Endometrial microvascular endothelial cells (primary cell): ENCODE results near the gene LIN7A. TPM values are rescaled to one million over a fixed set of nuclear protein-coding genes. Genes with fewer than 3 reads are reported as not detected.
"Not testable (repeated sequence)": the region's sequence is repeated elsewhere in the genome, so short reads cannot be mapped to it uniquely, and the experiment has no call there.

Source experiments
- in situ Hi-C: cut with HindIII; loops from 2 replicates; pipeline ENCODE4 v1.10.0; 2017; ENCODE audit warnings: low sequenced_read_pairs, low pct_unique_long_range_greater_than_20kb; ENCODE audit errors: inconsistent ontology term
- total RNA-seq: library from RNA; depleted of rRNA; stranded (reverse); fragments of >200 nt; gene quantifications from one replicate; pipeline ENCODE4 v1.2.3, GENCODE V29; 2015; ENCODE audit errors: inconsistent ontology term

Gene LIN7A
- total RNA-seq, 1 donor from 2014 or later, result 0.46 TPM

GRCh38 chr12:80925983-80926382 lies 11.8 kb downstream of the LIN7A start:
- in situ Hi-C loops, result no loop called here

GRCh38 chr12:80925237-80925636 lies 12.5 kb downstream of the LIN7A start:
- in situ Hi-C loops, result no loop called here

DNA sequence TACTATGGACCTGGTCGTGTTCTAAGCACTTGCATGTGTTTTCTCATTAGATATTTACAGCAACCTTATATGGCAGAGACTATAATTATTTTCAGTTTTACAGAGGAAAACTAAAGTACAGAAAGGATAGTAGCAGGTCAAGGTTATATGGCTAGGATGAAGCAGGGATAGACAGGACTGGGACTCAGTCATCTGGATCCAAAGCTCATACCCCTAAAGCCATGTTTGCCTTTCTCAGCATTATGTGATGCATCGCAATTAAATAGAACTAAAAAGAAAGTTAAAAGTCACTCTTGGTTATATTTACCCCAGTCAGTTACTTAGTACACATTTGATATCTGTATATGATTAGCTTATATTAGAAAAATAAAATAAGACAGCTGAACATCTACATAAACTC lies 13.3 kb downstream of the LIN7A start:
- in situ Hi-C loops, result loop anchor here (25.0 kb wide), 1 partner anchor 113 kb away; no protein-coding TSS in a partner anchor

GRCh38 chr12:80920006-80920405 lies 17.7 kb downstream of the LIN7A start:
- in situ Hi-C loops, result loop anchor here (25.0 kb wide), 1 partner anchor 117 kb away; no protein-coding TSS in a partner anchor

GRCh38 chr12:80917651-80918050 lies 20.1 kb downstream of the LIN7A start:
- in situ Hi-C loops, result loop anchor here (25.0 kb wide), 1 partner anchor 120 kb away; no protein-coding TSS in a partner anchor

DNA sequence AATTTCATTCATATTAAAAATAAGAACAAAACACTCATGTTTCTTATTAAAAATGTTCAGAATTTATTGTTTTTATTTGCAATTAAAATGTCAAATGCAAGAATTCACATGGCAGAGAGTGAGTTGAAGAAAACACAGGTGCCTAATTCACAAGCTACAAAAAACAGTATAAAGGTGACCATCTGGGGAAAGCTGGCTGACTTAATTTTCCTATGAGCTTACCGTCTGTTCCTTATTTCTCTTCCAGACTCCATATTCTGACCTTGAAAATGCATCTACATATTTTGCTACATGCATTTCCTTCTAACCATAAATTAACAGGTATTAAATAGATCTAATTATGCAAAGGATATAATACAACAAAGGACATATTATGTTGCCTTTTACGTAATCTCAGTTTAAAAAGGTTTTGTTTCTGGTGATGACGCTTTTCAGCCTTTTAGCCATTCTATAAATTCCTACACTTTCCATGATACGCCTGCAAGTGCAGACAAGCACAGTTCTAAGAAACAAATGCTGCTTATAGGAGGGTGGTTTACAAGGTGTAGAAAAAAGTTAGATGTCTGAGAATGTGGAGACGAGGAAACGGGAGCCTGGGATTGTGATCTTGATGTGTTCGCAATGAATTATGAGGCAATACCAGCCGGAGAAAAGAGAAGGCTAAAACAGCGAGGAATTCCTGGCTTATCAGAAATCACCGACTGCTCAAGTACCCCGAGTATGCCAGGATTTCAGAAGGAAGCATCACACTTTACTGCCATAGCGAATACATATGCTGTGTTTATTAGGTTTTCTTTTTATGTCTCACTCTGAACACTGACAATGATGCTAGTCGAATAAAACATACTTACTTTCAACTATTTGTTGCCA lies 24.6 kb downstream of the LIN7A start:
- in situ Hi-C loops, result loop anchor here (25.0 kb wide), 1 partner anchor 124 kb away; no protein-coding TSS in a partner anchor

- in situ Hi-C loops, result loop anchor here (25.0 kb wide), 1 partner anchor 128 kb away; no protein-coding TSS in a partner anchor
These were observed 28.4 kb downstream of the LIN7A start for GRCh38 chr12:80909370-80909769.

DNA sequence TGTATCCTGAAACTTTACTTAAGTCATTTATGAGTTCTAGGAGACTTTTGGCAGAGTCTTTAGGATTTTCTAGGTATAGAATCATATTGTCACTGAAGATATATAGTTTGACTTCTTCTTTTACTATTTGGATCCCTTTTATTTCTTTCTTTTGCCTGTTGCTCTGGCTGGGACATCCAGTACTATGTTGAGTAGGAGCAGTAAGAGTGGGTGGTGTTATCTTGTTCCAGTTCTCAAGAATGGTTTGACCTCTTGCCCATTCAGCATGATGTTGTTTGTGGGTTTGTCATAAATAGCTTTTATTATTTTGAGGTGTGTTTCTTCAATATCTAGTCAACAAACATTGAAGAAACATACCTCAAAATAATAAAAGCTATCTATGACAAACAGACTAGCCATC lies 35.0 kb downstream of the LIN7A start:
- in situ Hi-C loops, result loop anchor here (25.0 kb wide), 1 partner anchor 135 kb away; no protein-coding TSS in a partner anchor

DNA sequence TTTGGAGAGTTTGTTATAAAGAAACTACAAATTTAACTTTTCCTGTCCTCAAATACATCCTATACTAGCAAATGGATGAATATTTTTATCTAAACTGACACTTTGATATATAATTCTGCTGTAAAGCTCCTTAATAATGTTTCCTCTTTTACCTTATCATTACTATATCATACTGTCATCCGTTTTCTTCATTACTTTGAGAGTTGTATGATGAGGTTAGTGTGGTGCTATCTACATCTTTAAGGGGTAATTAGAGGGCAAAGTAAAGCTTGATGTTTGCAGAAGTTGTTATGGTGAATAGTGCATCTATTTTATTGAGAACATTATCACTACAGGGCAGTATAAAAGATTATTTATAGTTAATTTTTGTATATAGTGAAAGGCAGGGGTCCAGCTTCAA lies 36.1 kb downstream of the LIN7A start:
- in situ Hi-C loops, result loop anchor here (25.0 kb wide), 1 partner anchor 136 kb away; no protein-coding TSS in a partner anchor

DNA sequence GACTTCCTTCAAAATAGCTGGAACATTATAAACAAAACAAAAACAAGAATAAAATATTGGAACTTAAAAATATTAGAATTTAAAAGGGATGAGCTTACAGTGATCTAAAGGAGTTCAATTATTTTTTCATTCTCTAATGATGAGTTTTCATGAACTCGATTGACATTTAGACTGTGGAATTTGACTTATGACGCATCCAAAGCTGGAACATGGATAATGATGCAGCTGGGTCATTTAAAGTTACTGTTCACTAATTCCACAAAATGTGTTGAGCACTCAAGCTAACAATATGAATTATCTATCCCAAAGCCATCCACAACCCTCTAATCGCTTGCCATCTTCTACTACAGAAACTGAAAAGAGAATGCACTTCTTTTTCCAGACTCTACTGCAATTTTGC lies 42.5 kb downstream of the LIN7A start:
- in situ Hi-C loops, result no loop called here

GRCh38 chr12:80894179-80894578 lies 43.6 kb downstream of the LIN7A start:
- in situ Hi-C loops, result no loop called here

- in situ Hi-C loops, result no loop called here
These were observed 44.9 kb downstream of the LIN7A start for GRCh38 chr12:80892597-80893445.

DNA sequence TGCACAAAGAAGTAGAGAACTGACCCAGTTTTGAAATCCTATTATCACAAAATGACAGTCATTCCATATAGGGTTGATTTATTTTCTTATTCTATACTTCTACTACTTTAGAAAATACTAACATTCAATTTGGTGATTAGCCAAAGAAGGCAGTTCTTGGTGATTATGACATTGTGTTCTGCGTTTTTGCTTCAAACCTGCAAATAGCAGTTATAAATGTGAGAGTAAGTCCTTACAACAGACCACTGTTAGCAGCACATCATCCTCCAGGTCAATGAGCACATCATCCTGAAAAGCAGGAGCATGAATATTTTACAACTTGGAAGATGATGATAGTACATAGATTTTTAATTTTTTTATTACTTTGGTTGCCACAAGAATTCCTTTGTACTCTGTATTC lies 53.1 kb downstream of the LIN7A start:
- in situ Hi-C loops, result no loop called here

DNA sequence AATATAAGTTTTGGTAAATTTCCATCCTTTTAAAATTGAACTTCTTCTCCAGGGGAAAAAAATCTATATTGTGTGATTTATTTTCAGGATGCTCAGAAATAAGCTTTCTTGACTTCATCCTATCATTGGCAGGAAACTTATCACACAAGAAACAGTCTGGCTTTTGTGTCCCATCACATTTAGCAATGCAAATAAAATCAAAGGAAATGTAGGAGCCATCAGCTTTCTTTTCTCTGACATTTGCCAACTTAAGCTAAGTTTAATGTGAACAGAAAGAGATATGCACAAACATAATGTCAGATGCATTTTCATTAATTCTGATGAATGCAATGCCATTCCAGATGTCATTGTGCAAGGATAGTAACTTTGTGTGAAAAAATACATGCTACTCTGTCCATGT lies 56.6 kb downstream of the LIN7A start:
- in situ Hi-C loops, result no loop called here

GRCh38 chr12:80878452-80878851 lies 59.3 kb downstream of the LIN7A start:
- in situ Hi-C loops, result not testable (repeated sequence)

GRCh38 chr12:80877721-80878265 lies 59.9 kb downstream of the LIN7A start:
- in situ Hi-C loops, result no loop called here

- in situ Hi-C loops, result no loop called here
These were observed 65.7 kb downstream of the LIN7A start for GRCh38 chr12:80872053-80872452.

- in situ Hi-C loops, result no loop called here
These were observed 68.5 kb downstream of the LIN7A start for GRCh38 chr12:80869264-80869663.

DNA sequence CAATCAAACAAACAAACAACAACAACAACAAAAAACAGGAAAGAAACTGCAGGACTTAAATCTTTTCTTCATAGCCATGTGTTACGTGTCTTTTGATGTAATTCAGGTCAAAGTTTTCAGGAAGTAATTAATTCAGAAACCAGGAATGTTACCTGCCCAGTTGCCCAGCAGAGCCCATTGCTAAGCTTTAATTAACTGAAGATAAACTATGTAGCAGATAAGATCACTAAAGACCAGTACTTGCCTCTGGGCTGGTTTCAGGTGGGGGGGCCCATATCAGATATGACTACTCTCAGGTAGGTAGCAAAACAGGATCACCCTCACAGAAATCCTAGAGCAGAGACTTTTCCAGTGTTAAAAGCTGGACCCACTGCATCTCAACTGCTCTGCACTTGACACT lies 69.2 kb downstream of the LIN7A start:
- in situ Hi-C loops, result no loop called here
